ENCODE measurements around the gene B3GNT8. TPM values are rescaled to one million over a fixed set of nuclear protein-coding genes. Genes with fewer than 3 reads are reported as not detected.
A peak's percentile ranks its signal among the peaks of the same experiment; 100 is the strongest.

The B3GNT8 gene
- total RNA-seq, 1 experiment from 2014 or later: 0.96 TPM

- Histone ChIP-seq H2AK5ac (ENCODE audit: insufficient read length, low read length) (no peak overlapping the region), H3K23ac (ENCODE audit: insufficient read length, low read depth, low read length) (no peak overlapping the region), H3K79me2 (ENCODE audit: insufficient read depth, low read length) (no peaks in the 10 kb centered on the region), H4K5ac (ENCODE audit: insufficient read length, low read depth, low read length) (no peak overlapping the region), H3K14ac (ENCODE audit: insufficient read depth, low read length) (no peak overlapping the region), H2BK120ac (ENCODE audit: low read depth, low read length, poor library complexity, severe bottlenecking) (no peak overlapping the region), H3K56ac (ENCODE audit: insufficient read length, low read depth, low read length) (no peak overlapping the region), H3T11ph (ENCODE audit: low read length) (no peak overlapping the region), H2AFZ (ENCODE audit: low read length) (no peak overlapping the region), H3K23me2 (ENCODE audit: insufficient read length, low read depth, low read length, poor library complexity, severe bottlenecking) (peaks cover 11% of the 10 kb centered on the region), H3K4me2 (ENCODE audit: insufficient read depth, insufficient read length, low read length) (no peak overlapping the region), H4K8ac (replicated peaks; ENCODE audit: insufficient read length, low read depth, low read length) (no peak overlapping the region), H3K9ac (ENCODE audit: extremely low read depth, insufficient read length, low read length) (no peak overlapping the region), H4K20me1 (ENCODE audit: control insufficient read depth, insufficient read depth, insufficient read length) (peaks cover 2% of the 10 kb centered on the region), H2BK5ac (ENCODE audit: insufficient read length, low read length) (no peak overlapping the region), H4K91ac (ENCODE audit: insufficient read length, low read depth, low read length) (no peak overlapping the region), H2BK15ac (ENCODE audit: low read depth, low read length) (no peak overlapping the region), H3K4ac (ENCODE audit: low read depth, low read length) (no peak overlapping the region), H3K79me1 (ENCODE audit: insufficient read depth, low read depth, low read length, poor library complexity, severe bottlenecking) (no peaks in the 10 kb centered on the region), H3K27ac (ENCODE audit: insufficient read length, low read depth, low read length) (no peak overlapping the region), H2BK20ac (ENCODE audit: low read depth, low read length, poor library complexity, severe bottlenecking) (no peak overlapping the region), H3K4me1 (ENCODE audit: insufficient read depth, low read length) (no peaks in the 10 kb centered on the region), H2BK12ac (ENCODE audit: insufficient read length, low read depth, low read length) (no peak overlapping the region), H3K27me3 (ENCODE audit: insufficient read depth, low read length) (no peaks in the 10 kb centered on the region), H3K18ac (ENCODE audit: insufficient read length, low read depth, low read length) (no peak overlapping the region), H3K9me3 (ENCODE audit: control insufficient read depth, low read depth, low read length) (no peaks in the 10 kb centered on the region)
- H3K36me3 Mint-ChIP-seq (ENCODE audit: insufficient read depth in 1 of 3, low read depth in 3 of 3): peaks cover 6 to 32% (median 26%) of the 10 kb centered on the region in 3 experiments; a peak in 6 of 7 replicates
- H3K27me3 Mint-ChIP-seq (ENCODE audit: low read depth): no peaks in the 10 kb centered on the region; the same call in none of the 2 replicates
- no CpG with 5 or more reads among the region's 28 CpGs for WGBS (ENCODE audit: extremely low coverage, insufficient read length, low lambda C conversion rate)
- DNase-seq: no peak
- no peak for TF ChIP-seq CTCF (conservative IDR thresholded peaks at IDR 0.05)
- H3K9me3 Mint-ChIP-seq: no peaks in the 10 kb centered on the region
- H3K27ac Mint-ChIP-seq: no peak overlapping the region
- H3K4me3 Mint-ChIP-seq: peak overlapping the region in 1 of 2 experiments; percentile 29; a peak in 1 of 5 replicates
- peaks cover 14 to 29% of the 10 kb centered on the region in 2 experiments for H3K4me1 Mint-ChIP-seq
Measured at GRCh38 chr19:41425174-41426115, 1.7 kb downstream of the B3GNT8 start.
